Natural killer cell (primary cell): ENCODE measurements around the gene ASXL2. TPM values are rescaled to one million over a fixed set of nuclear protein-coding genes. Genes with fewer than 3 reads are reported as not detected.

Experiments used
- ATAC-seq, 3 donors: fragments of 150-1000 bp in 2 of 3; fragments of 200-7000 bp in 1 of 3; cut with Tn5 transposase; 1 replicate in 1 of 3; 2 replicates in 2 of 3; pipeline ENCODE4 v1.10.0; 2021; ENCODE audit warnings: mild to moderate bottlenecking in 2 of 3, moderate library complexity in 2 of 3
- DNase-seq, 2 donors: peaks; one replicate each; pipeline versions ENCODE4 v3.0.0 to v3.0.0-alpha.2; 2013 to 2021; ENCODE audit warnings: mixed read lengths in 1 of 2
- H3K27ac ChIP-seq: one replicate; pipeline ENCODE4 v1.5.1; 2013; ENCODE audit warnings: mild to moderate bottlenecking, low read length
- H3K27me3 ChIP-seq: one replicate; pipeline ENCODE4 v1.6.1; 2013; ENCODE audit warnings: low read length; ENCODE audit not compliant: control insufficient read depth, insufficient read depth
- H3K36me3 ChIP-seq: one replicate; pipeline ENCODE4 v1.6.1; 2013; ENCODE audit warnings: low read length; ENCODE audit not compliant: control insufficient read depth, insufficient read depth
- H3K4me1 ChIP-seq: one replicate; pipeline ENCODE4 v1.6.1; 2013; ENCODE audit warnings: low read length; ENCODE audit not compliant: control insufficient read depth, insufficient read depth
- H3K4me3 ChIP-seq: one replicate; pipeline ENCODE4 v1.5.1; 2013; ENCODE audit warnings: low read length
- H3K9me3 ChIP-seq: one replicate; pipeline ENCODE4 v1.6.1; 2013; ENCODE audit warnings: low read length; ENCODE audit not compliant: control insufficient read depth, insufficient read depth
- H3K27ac Mint-ChIP-seq, 2 donors: one replicate each; pipeline ENCODE4 v1.8.0; 2022; ENCODE audit warnings: mild to moderate bottlenecking in 2 of 2, mixed read lengths in 2 of 2, moderate library complexity in 1 of 2
- H3K27me3 Mint-ChIP-seq, 2 donors: one replicate each; pipeline ENCODE4 v1.8.0; 2022; ENCODE audit warnings: low read depth in 2 of 2, mixed read lengths in 2 of 2
- H3K36me3 Mint-ChIP-seq: one replicate; pipeline ENCODE4 v1.8.0; 2022; ENCODE audit warnings: mixed read lengths
- H3K4me1 Mint-ChIP-seq, 2 donors: one replicate each; pipeline ENCODE4 v1.8.0; 2022; ENCODE audit warnings: mixed read lengths in 2 of 2
- H3K4me3 Mint-ChIP-seq: one replicate; pipeline ENCODE4 v1.8.0; 2022; ENCODE audit warnings: mild to moderate bottlenecking, moderate library complexity, mixed read lengths
- H3K9me3 Mint-ChIP-seq, 2 donors: one replicate each; pipeline ENCODE4 v1.8.0; 2022; ENCODE audit warnings: mixed read lengths in 2 of 2
- CTCF ChIP-seq: fragments of 200-600 bp; IDR thresholded peaks from one replicate; pipeline ENCODE4 v1.8.0; 2022; ENCODE audit warnings: antibody characterized with exemption
- WGBS: methylation state at CpG from one replicate; pipeline ENCODE4 v1.1.7; 2013; ENCODE audit warnings: missing lambda C conversion rate; ENCODE audit not compliant: insufficient coverage; 5-methylcytosine and 5-hydroxymethylcytosine counted together
- intact Hi-C: fragments of 100-400 bp; cut with micrococcal nuclease; formaldehyde crosslinking; loops from one replicate; pipeline ENCODE4 v1.14.2; 2022
- total RNA-seq, 4 donors: library from RNA; stranded (reverse); fragments of 120-200 nt in 1 of 4; gene quantifications; one replicate each; pipeline versions ENCODE4 v1.2.3 to v1.2.4, GENCODE V29; 2013 to 2022

ASXL2 gene
- total RNA-seq, 3 donors from 2014 or later (not counting 1 experiment from before 2014, with no cell fraction given): 27.7 to 32.6 (median 27.8) TPM

DNA sequence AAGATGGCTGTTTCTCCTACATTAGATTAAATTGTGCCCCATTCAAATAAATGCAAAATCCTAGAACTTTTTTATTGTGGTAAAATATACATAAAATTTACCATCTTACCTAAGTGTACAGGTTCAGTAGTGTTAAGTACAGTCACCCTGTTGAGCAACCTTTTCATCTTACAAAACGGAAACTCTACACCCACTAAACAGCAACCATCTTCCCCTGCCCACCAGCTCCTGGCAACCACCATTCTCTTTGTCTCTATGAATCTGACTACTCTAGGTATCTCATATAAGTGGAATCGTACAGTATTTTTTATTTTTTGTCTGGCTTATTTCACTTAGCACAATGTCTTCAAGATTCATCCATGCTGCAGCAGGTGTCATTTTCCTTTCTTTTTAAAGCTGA, 53.0 kb downstream of the ASXL2 start:
- H3K4me3 Mint-ChIP-seq: peak overlapping the region; percentile 51
- intact Hi-C loops: no loop called here
- peaks cover 7% of the 10 kb centered on the region for H3K4me1 ChIP-seq
- H3K27ac Mint-ChIP-seq: peak overlapping the region; percentile 1 to 59
- DNase-seq: peak in 1 of 2 donors; percentile 68
- WGBS: 65% methylated on average over 2 of the region's 2 CpGs
- H3K9me3 Mint-ChIP-seq: no peaks in the 10 kb centered on the region
- no peak overlapping the region for H3K27ac ChIP-seq
- H3K36me3 Mint-ChIP-seq: no peaks in the 10 kb centered on the region
- H3K4me3 ChIP-seq: no peak overlapping the region
- no peaks in the 10 kb centered on the region for H3K27me3 Mint-ChIP-seq
- ATAC-seq: peak; percentile 57 to 70 (median 58)
- no peaks in the 10 kb centered on the region for H3K36me3 ChIP-seq
- no peaks in the 10 kb centered on the region for H3K27me3 ChIP-seq
- TF ChIP-seq CTCF: no peak
- no peaks in the 10 kb centered on the region for H3K9me3 ChIP-seq
- H3K4me1 Mint-ChIP-seq: peaks cover 55 to 56% of the 10 kb centered on the region in 2 donors

GRCh38 chr2:25824718-25825117, 53.6 kb downstream of the ASXL2 start:
- H3K4me1 Mint-ChIP-seq: peaks cover 51 to 52% of the 10 kb centered on the region in 2 donors
- no peak overlapping the region for H3K27ac ChIP-seq
- H3K4me3 ChIP-seq: no peak overlapping the region
- no peak for ATAC-seq
- H3K27ac Mint-ChIP-seq: peak overlapping the region; percentile 1 to 59
- H3K4me1 ChIP-seq: peaks cover 7% of the 10 kb centered on the region
- no peaks in the 10 kb centered on the region for H3K9me3 ChIP-seq
- H3K4me3 Mint-ChIP-seq: peak overlapping the region; percentile 51
- no peak for DNase-seq
- intact Hi-C loops: no loop called here
- H3K36me3 Mint-ChIP-seq: no peaks in the 10 kb centered on the region
- no peaks in the 10 kb centered on the region for H3K27me3 ChIP-seq
- H3K9me3 Mint-ChIP-seq: no peaks in the 10 kb centered on the region
- H3K36me3 ChIP-seq: no peaks in the 10 kb centered on the region
- no peaks in the 10 kb centered on the region for H3K27me3 Mint-ChIP-seq
- no peak for TF ChIP-seq CTCF
- no CpG with 5 or more reads among the region's 1 CpG for WGBS

DNA sequence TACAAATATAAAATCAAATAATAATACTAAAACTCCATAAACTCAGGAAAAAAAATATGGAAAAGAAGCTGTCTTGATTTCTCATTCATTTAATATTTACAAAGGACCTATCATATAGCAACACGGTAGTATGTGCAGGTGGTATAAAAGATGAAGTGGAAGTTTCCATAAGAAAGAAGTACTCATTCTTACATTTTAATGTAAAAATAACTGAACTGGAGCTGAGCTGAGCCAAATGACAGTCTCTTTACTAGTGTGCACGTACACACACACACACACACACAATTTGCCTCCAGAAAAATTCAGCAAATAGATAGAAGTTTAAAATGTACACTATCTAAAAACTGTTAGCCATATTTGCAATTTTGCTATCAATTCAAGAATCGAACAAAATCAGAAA, 54.1 kb downstream of the ASXL2 start:
- H3K4me3 Mint-ChIP-seq: no peak overlapping the region
- Histone ChIP-seq H3K4me3 (no peak overlapping the region), H3K4me1 (peaks cover 7% of the 10 kb centered on the region), H3K27me3 (no peaks in the 10 kb centered on the region), H3K9me3 (no peaks in the 10 kb centered on the region), H3K36me3 (no peaks in the 10 kb centered on the region), H3K27ac (no peak overlapping the region)
- TF ChIP-seq CTCF: no peak
- intact Hi-C loops: no loop called here
- H3K9me3 Mint-ChIP-seq: no peaks in the 10 kb centered on the region
- peaks cover 46 to 49% of the 10 kb centered on the region in 2 donors for H3K4me1 Mint-ChIP-seq
- WGBS: 83% methylated on average over 1 of the region's 3 CpGs
- ATAC-seq (no peak), DNase-seq (no peak)
- peak overlapping the region; percentile 1 to 59 for H3K27ac Mint-ChIP-seq
- no peaks in the 10 kb centered on the region for H3K36me3 Mint-ChIP-seq
- H3K27me3 Mint-ChIP-seq: no peaks in the 10 kb centered on the region
